Ishikawa (cell line): ENCODE measurements around the gene EIF4E.

Experiments
- EP300 ChIP-seq: IDR thresholded peaks from 2 replicates; pipeline ENCODE4 v1.6.1; 2012; ENCODE audit warnings: borderline replicate concordance
- FOXM1 ChIP-seq: IDR thresholded peaks from 2 replicates; pipeline ENCODE4 v1.6.1; 2012; ENCODE audit warnings: low read depth, borderline replicate concordance
- REST ChIP-seq: IDR thresholded peaks from 2 replicates; pipeline ENCODE4 v1.6.1; 2012; ENCODE audit warnings: low read depth, mild to moderate bottlenecking
- TF ChIP-seq, protein P1 (sequence below): IDR thresholded peaks from 2 replicates; pipeline ENCODE4 v1.6.1; 2012

DNA sequence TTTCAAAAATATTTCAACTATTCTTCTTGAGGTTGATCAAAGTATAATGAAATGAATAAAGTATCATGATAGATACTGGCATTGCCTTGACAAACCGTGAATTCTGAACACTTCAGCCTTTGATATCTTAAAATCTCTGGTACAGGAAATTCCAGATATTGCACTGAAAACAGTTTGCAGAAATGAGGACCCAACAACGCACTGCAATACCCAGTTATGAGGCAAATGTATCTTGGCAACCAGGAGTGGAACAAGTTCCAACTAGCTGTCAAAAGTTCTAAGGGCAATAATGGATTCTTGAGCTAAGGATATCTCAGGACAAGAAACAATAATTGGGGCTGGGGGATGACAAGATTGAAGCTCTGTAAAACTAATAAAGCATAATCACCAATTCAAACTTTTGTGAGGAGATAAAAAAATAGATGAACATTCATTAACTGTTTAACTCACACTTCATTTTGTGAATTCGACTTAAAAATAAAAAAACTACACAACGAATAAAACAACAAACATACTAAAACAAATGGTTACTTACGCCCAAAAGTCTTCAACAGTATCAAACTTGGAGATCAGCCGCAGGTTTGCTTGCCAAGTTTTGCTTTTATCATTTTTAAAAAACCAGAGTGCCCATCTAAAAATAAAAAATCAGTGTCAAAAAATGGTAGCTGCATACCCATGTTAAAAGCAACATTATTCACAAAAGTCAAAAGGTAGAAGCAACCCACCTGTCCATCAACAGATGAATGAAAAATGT, 38.1 kb downstream of the EIF4E start:
- TF ChIP-seq EP300 (no peak), REST (no peak), FOXM1 (no peak)
- TF ChIP-seq, protein P1, sequence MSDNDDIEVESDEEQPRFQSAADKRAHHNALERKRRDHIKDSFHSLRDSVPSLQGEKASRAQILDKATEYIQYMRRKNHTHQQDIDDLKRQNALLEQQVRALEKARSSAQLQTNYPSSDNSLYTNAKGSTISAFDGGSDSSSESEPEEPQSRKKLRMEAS = no peak
